NT2/D1 (cell line): ENCODE data around the gene G6PD.
A peak's percentile ranks its signal among the peaks of the same experiment; 100 is the strongest.

Experiments
- DNase-seq: peaks from one replicate; pipeline ENCODE4 v3.0.0-alpha.2; 2011; ENCODE audit warnings: low read depth, low spot score
- H3K27me3 ChIP-seq: 2 replicates; pipeline ENCODE4 v1.6.0; 2011; ENCODE audit warnings: mild to moderate bottlenecking; ENCODE audit not compliant: insufficient read length, insufficient read depth
- H3K36me3 ChIP-seq: 2 replicates; pipeline ENCODE4 v1.6.1; 2011; ENCODE audit warnings: mild to moderate bottlenecking, low read length, mixed read lengths; ENCODE audit not compliant: insufficient read depth, insufficient read length
- H3K4me1 ChIP-seq: 2 replicates; pipeline ENCODE4 v1.5.1; 2011; ENCODE audit not compliant: insufficient read depth, insufficient read length
- H3K4me3 ChIP-seq: 2 replicates; pipeline ENCODE4 v1.5.1; 2011; ENCODE audit warnings: low read depth; ENCODE audit not compliant: insufficient read length
- H3K9ac ChIP-seq: 2 replicates; pipeline ENCODE4 v1.6.0; 2011; ENCODE audit warnings: low read depth; ENCODE audit not compliant: insufficient read length
- H3K9me3 ChIP-seq: 2 replicates; pipeline ENCODE4 v1.5.1; 2011; ENCODE audit warnings: mild to moderate bottlenecking, low read length; ENCODE audit not compliant: insufficient read depth
- SUZ12 ChIP-seq: IDR thresholded peaks from 2 replicates; pipeline ENCODE4 v1.6.1; 2011; ENCODE audit not compliant: insufficient read length, insufficient read depth; ENCODE audit errors: extremely low read depth
- YY1 ChIP-seq: IDR thresholded peaks from 2 replicates; pipeline ENCODE4 v1.6.1; 2011; ENCODE audit not compliant: insufficient read length, insufficient read depth
- ZNF274 ChIP-seq: IDR thresholded peaks from 2 replicates; pipeline ENCODE4 v1.6.1; 2011; ENCODE audit warnings: mild to moderate bottlenecking, low read depth, low read length

G6PD gene

GRCh38 chrX:154486052-154486395 is 60.6 kb downstream of the G6PD start:
- no peak for DNase-seq
- H3K4me1 ChIP-seq: no peaks in the 10 kb centered on the region
- TF ChIP-seq SUZ12 (no peak), ZNF274 (no peak)
- H3K9ac ChIP-seq: peak overlapping the region; percentile 70
- peak overlapping the region; percentile 46 for H3K4me3 ChIP-seq
- H3K9me3 ChIP-seq: no peaks in the 10 kb centered on the region
- H3K27me3 ChIP-seq: no peaks in the 10 kb centered on the region
- peaks cover 29% of the 10 kb centered on the region for H3K36me3 ChIP-seq

- no peak for DNase-seq
- Histone ChIP-seq H3K36me3 (peaks cover 29% of the 10 kb centered on the region), H3K4me3 (peak overlapping the region; percentile 46), H3K9ac (peak overlapping the region; percentile 70), H3K4me1 (no peaks in the 10 kb centered on the region), H3K9me3 (no peaks in the 10 kb centered on the region), H3K27me3 (no peaks in the 10 kb centered on the region)
- TF ChIP-seq YY1 (no peak), ZNF274 (no peak), SUZ12 (no peak)
Measured at GRCh38 chrX:154485150-154486051, 61.2 kb downstream of the G6PD start.

- H3K36me3 ChIP-seq: peaks cover 29% of the 10 kb centered on the region
- H3K9ac ChIP-seq: no peak overlapping the region
- no peak for TF ChIP-seq YY1
- TF ChIP-seq SUZ12: no peak
- no peak for TF ChIP-seq ZNF274
- DNase-seq: no peak
- H3K4me1 ChIP-seq: no peaks in the 10 kb centered on the region
- H3K9me3 ChIP-seq: no peaks in the 10 kb centered on the region
- H3K4me3 ChIP-seq: no peak overlapping the region
- H3K27me3 ChIP-seq: no peaks in the 10 kb centered on the region
Measured at GRCh38 chrX:154484255-154485149, 62.1 kb downstream of the G6PD start.

GRCh38 chrX:154483325-154483724 is 63.3 kb downstream of the G6PD start:
- no peaks in the 10 kb centered on the region for H3K4me1 ChIP-seq

GRCh38 chrX:154482786-154483185 is 63.9 kb downstream of the G6PD start:
- TF ChIP-seq YY1: no peak
- no peak for TF ChIP-seq ZNF274
- TF ChIP-seq SUZ12: no peak
- DNase-seq: no peak
- H3K4me1 ChIP-seq: no peaks in the 10 kb centered on the region

More at GRCh38 chrX:154483325-154483724, 63.3 kb downstream of the G6PD start:
- TF ChIP-seq ZNF274 (no peak), YY1 (no peak), SUZ12 (no peak)
- Histone ChIP-seq H3K9ac (no peak overlapping the region), H3K36me3 (peaks cover 26% of the 10 kb centered on the region), H3K27me3 (no peaks in the 10 kb centered on the region), H3K4me3 (no peak overlapping the region), H3K9me3 (no peaks in the 10 kb centered on the region)
- no peak for DNase-seq

GRCh38 chrX:154481911-154482601 is 64.6 kb downstream of the G6PD start:
- no peaks in the 10 kb centered on the region for H3K27me3 ChIP-seq
- no peaks in the 10 kb centered on the region for H3K9me3 ChIP-seq
- no peak overlapping the region for H3K9ac ChIP-seq
- H3K4me1 ChIP-seq: no peaks in the 10 kb centered on the region
- peaks cover 21% of the 10 kb centered on the region for H3K36me3 ChIP-seq
- DNase-seq: no peak
- H3K4me3 ChIP-seq: no peak overlapping the region
- TF ChIP-seq ZNF274 (no peak), YY1 (no peak), SUZ12 (no peak)

More at GRCh38 chrX:154482786-154483185, 63.9 kb downstream of the G6PD start:
- H3K9me3 ChIP-seq: no peaks in the 10 kb centered on the region
- no peak overlapping the region for H3K9ac ChIP-seq
- no peaks in the 10 kb centered on the region for H3K27me3 ChIP-seq
- H3K36me3 ChIP-seq: peaks cover 25% of the 10 kb centered on the region
- no peak overlapping the region for H3K4me3 ChIP-seq
